HG02973 (cell line): Measurements from ENCODE around the gene TCF3.

Experiments used
- ATAC-seq: cut with Tn5 transposase; IDR thresholded peaks from one replicate; pipeline ENCODE4 v1.9.1; 2021; ENCODE audit warnings: moderate library complexity; ENCODE audit not compliant: unreplicated experiment

TCF3 gene

DNA sequence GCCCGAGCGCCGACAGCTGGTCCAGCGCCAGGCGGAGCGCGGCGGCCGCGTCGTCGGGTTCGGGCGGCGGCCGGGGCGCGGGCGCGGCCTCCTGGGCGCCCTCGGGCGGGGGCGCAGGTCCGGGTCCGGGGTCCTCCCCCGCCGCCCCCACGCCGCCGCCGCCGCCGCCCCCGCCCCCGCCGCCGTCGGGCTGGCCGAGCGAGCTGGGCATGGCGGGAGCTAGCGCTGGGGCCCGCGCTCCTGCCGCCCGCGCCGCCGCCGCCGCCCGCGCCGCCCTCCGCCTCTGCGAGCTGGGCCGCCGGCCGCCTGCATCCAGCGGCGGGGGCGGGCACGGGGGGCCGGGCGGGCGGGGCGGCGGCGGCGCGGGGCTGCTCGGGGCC is 84.6 kb downstream of the TCF3 start:
- no peak for ATAC-seq

GRCh38 chr19:1567116-1567847 is 85.1 kb downstream of the TCF3 start:
- ATAC-seq: no peak

GRCh38 chr19:1566392-1567115 is 85.9 kb downstream of the TCF3 start:
- no peak for ATAC-seq

- ATAC-seq: no peak
These were observed 89.2 kb downstream of the TCF3 start for GRCh38 chr19:1563251-1563650.

DNA sequence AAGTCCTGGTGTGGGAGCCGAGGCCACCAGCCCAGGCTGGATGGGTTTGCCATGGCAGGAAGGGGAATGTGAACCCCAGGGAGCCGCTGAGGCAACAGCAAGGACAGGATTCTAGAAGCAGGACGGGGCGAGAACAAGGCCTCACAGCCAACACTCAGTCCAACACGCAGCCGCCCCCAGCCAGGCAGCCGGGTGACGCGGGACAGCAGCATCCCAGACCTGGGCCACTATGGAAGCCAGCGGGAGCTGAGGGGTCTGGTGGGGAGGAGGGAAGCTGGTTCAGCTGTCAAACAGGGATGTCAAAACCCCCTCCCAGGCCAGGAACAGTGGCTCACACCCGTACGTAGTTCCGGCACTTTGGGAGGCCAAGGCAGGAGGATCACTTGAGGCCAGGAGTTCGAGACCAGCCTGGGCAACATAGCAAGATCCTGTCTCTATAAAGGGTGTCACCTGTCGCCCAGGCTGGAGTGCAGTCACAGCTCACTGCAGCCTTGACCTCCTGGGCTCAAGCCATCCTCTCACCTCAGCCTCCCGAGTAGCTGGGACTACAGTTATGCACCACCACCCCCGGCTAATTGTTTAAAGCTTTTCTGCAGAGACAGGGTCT is 91.1 kb downstream of the TCF3 start:
- ATAC-seq: no peak

DNA sequence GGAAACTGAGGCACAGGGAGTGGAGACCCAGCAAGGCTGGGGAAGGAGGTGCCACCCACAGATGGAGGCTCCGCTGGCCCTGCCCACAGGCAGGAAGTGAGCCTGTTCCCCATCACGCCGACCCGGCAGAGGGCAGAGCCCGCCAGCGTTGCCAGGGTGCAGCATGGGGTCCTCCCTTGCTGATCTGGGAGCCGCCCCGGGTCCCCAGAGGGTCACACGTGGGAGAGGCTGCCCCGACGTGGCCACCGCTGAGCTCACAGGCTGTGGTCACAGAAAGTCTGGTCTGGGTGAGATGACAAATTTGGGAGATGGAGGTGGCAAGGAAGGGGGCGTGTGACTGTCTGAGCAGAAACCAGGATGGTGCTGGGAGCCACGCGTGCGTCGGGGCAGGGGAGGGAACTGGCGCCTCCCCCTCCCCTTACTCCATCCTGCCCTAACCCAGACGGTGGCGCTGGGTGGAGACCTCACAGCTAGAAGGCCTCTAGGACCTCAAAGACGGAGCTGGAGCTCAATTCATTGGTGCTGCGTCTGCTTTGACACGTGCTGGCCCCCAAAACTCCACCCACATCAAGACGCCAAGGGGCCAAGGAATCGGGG is 92.0 kb downstream of the TCF3 start:
- ATAC-seq: no peak
